Fibroblast of lung (primary cell): ENCODE data around the gene FAM170A. TPM values are rescaled to one million over a fixed set of nuclear protein-coding genes. Genes with fewer than 3 reads are reported as not detected.

Experiments used
- DNase-seq, 2 donors: peaks; one replicate each; pipeline versions ENCODE4 v3.0.0 to v3.0.0-alpha.2; 2010; ENCODE audit warnings: low read depth in 2 of 2
- H2AFZ ChIP-seq: 2 replicates; pipeline ENCODE4 v1.5.1; 2012; ENCODE audit warnings: low read length, control low read depth, inconsistent platforms
- H3K27ac ChIP-seq: 2 replicates; pipeline ENCODE4 v1.5.1; 2011; ENCODE audit warnings: low read length, control low read depth; ENCODE audit not compliant: insufficient read depth
- H3K27me3 ChIP-seq: 2 replicates; pipeline ENCODE4 v1.5.1; 2011; ENCODE audit warnings: mild to moderate bottlenecking, low read length; ENCODE audit not compliant: control insufficient read depth, insufficient read depth
- H3K36me3 ChIP-seq: 2 replicates; pipeline ENCODE4 v1.5.1; 2011; ENCODE audit warnings: low read length; ENCODE audit not compliant: control insufficient read depth, insufficient read depth
- H3K4me1 ChIP-seq: 2 replicates; pipeline ENCODE4 v1.5.1; 2011; ENCODE audit warnings: low read length; ENCODE audit not compliant: control insufficient read depth, insufficient read depth; ENCODE audit errors: extremely low read depth
- H3K4me2 ChIP-seq: 2 replicates; pipeline ENCODE4 v1.5.1; 2011; ENCODE audit warnings: low read length, control low read depth; ENCODE audit not compliant: insufficient read depth; ENCODE audit errors: extremely low read depth
- H3K4me3 ChIP-seq, 4 experiments: fragments of 200-600 bp in 1 of 4; sonication (generic) in 1 of 4; replicated peaks in 1 of 4; 2 replicates each; pipeline ENCODE4 v1.5.1; 2011 to 2016; ENCODE audit warnings: low read length in 4 of 4, low read depth in 3 of 4, mild to moderate bottlenecking in 3 of 4, control low read depth in 2 of 4, inconsistent platforms in 1 of 4, mixed read lengths in 1 of 4; ENCODE audit not compliant: insufficient read depth in 1 of 4; ENCODE audit errors: control extremely low read depth in 1 of 4
- H3K79me2 ChIP-seq: 2 replicates; pipeline ENCODE4 v1.5.1; 2012; ENCODE audit warnings: mild to moderate bottlenecking, low read length, inconsistent platforms; ENCODE audit not compliant: control insufficient read depth, insufficient read depth
- H3K9ac ChIP-seq: 2 replicates; pipeline ENCODE4 v1.5.1; 2011; ENCODE audit warnings: mild to moderate bottlenecking, low read length, control low read depth; ENCODE audit not compliant: insufficient read depth
- H3K9me3 ChIP-seq: 2 replicates; pipeline ENCODE4 v1.5.1; 2012; ENCODE audit warnings: low read depth, low read length; ENCODE audit not compliant: control insufficient read depth, insufficient read depth
- H4K20me1 ChIP-seq: 2 replicates; pipeline ENCODE4 v1.5.1; 2011; ENCODE audit warnings: low read length; ENCODE audit not compliant: control insufficient read depth, insufficient read depth; ENCODE audit errors: extremely low read depth
- CTCF ChIP-seq, 2 donors: IDR thresholded peaks in 1 of 2; conservative IDR thresholded peaks in 1 of 2; 1 replicate in 1 of 2; 2 replicates in 1 of 2; pipeline ENCODE4 v1.5.1; 2011 to 2012; ENCODE audit warnings: low read length in 2 of 2, control low read depth in 1 of 2, inconsistent platforms in 1 of 2, low read depth in 1 of 2, mild to moderate bottlenecking in 1 of 2
- EZH2 ChIP-seq: IDR thresholded peaks from 2 replicates; pipeline ENCODE4 v1.5.1; 2012; ENCODE audit warnings: low read length, control low read depth, mild to moderate bottlenecking; ENCODE audit errors: missing control alignments
- polyA plus RNA-seq, 2 donors: library from polyadenylated mRNA; depleted of rRNA in 1 of 2; stranded (reverse) in 1 of 2; unstranded in 1 of 2; fragments of >200 nt; gene quantifications; 2 replicates each; pipeline ENCODE4 v1.2.1, GENCODE V29; 2011 to 2012; ENCODE audit warnings: missing spikeins in 1 of 2
- total RNA-seq: library from RNA; depleted of rRNA; stranded (reverse); fragments of >200 nt; gene quantifications from 2 replicates; pipeline ENCODE4 v1.2.1, GENCODE V29; 2014

Gene FAM170A
- total and polyA plus RNA-seq, 2 donors (not counting 1 experiment from before 2014, with no cell fraction given) = not detected

DNA sequence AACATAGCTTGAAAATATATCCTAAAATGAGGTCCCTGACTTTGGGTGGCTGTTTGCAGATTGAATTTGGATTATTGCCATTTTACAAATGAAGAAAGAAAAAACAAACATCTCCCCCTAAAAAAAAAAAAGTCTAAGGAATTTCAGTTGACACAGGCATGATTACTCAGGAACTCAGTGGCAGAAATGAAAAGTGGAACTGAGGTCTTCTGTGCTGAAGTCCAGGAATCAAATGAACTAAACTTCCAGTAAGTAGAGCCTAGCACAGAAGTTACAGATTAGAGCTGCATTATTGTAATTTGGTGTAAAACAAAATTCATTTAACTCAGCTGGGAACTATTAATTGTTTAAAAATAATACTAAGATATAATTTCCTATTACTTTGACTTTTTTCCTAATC lies 26.7 kb downstream of the FAM170A start:
- Histone ChIP-seq H2AFZ (no peak overlapping the region), H3K9ac (no peak overlapping the region), H3K4me2 (no peak overlapping the region), H3K27ac (no peak overlapping the region), H3K79me2 (no peaks in the 10 kb centered on the region), H3K27me3 (no peaks in the 10 kb centered on the region), H3K9me3 (no peaks in the 10 kb centered on the region), H3K4me1 (no peaks in the 10 kb centered on the region), H4K20me1 (no peaks in the 10 kb centered on the region), H3K4me3 (no peak overlapping the region), H3K36me3 (no peaks in the 10 kb centered on the region)
- no peak for DNase-seq
- no peak for TF ChIP-seq CTCF (conservative IDR thresholded peaks at IDR 0.05 in 1 of 2, IDR thresholded peaks at IDR 0.05 in 1 of 2; ENCODE audit: low read depth in 1 of 2, low read length in 2 of 2)
- TF ChIP-seq EZH2 = no peak

DNA sequence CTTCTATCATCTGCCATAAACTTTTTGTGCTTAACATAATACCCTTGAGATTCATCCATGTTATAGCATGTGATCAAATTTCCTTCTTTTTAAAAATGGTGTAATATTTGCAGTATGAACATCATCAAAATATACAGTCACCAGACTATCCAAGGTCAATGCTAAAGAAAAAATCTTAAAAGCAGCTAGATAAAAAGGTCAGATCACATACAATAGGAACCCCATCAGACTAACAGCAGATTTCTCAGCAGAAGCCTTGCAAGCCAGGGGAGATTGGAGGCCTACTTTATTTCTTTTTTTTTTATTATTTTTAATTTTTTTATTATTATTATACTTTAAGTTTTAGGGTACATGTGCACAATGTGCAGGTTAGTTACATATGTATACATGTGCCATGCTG lies 37.2 kb downstream of the FAM170A start:
- Histone ChIP-seq H3K27me3 (no peaks in the 10 kb centered on the region), H3K4me3 (no peak overlapping the region), H3K27ac (no peak overlapping the region), H3K9me3 (no peaks in the 10 kb centered on the region), H2AFZ (no peak overlapping the region), H3K4me1 (no peaks in the 10 kb centered on the region), H3K4me2 (no peak overlapping the region), H3K9ac (no peak overlapping the region), H3K36me3 (no peaks in the 10 kb centered on the region), H3K79me2 (no peaks in the 10 kb centered on the region), H4K20me1 (no peaks in the 10 kb centered on the region)
- DNase-seq = no peak
- TF ChIP-seq EZH2 = no peak
- TF ChIP-seq CTCF (conservative IDR thresholded peaks at IDR 0.05 in 1 of 2, IDR thresholded peaks at IDR 0.05 in 1 of 2; ENCODE audit: low read depth in 1 of 2, low read length in 2 of 2) = no peak

GRCh38 chr5:119678351-119679028 lies 49.1 kb downstream of the FAM170A start:
- no peaks in the 10 kb centered on the region for H3K4me1 ChIP-seq
- H3K27ac ChIP-seq = no peak overlapping the region
- no peaks in the 10 kb centered on the region for H3K36me3 ChIP-seq
- H3K4me2 ChIP-seq = no peak overlapping the region
- no peak overlapping the region for H3K4me3 ChIP-seq
- H2AFZ ChIP-seq = no peak overlapping the region
- no peaks in the 10 kb centered on the region for H3K9me3 ChIP-seq
- H3K27me3 ChIP-seq = no peaks in the 10 kb centered on the region
- H4K20me1 ChIP-seq = no peaks in the 10 kb centered on the region
- no peak for DNase-seq
- TF ChIP-seq EZH2 = no peak
- no peak for TF ChIP-seq CTCF (conservative IDR thresholded peaks at IDR 0.05 in 1 of 2, IDR thresholded peaks at IDR 0.05 in 1 of 2; ENCODE audit: low read depth in 1 of 2, low read length in 2 of 2)
- H3K9ac ChIP-seq = no peak overlapping the region
- H3K79me2 ChIP-seq = no peaks in the 10 kb centered on the region
